ENCODE measurements around the gene OR2T29. TPM values are rescaled to one million over a fixed set of nuclear protein-coding genes. Genes with fewer than 3 reads are reported as not detected.

OR2T29 gene
- total and polyA plus RNA-seq, 2 experiments from 2014 or later: not detected

DNA sequence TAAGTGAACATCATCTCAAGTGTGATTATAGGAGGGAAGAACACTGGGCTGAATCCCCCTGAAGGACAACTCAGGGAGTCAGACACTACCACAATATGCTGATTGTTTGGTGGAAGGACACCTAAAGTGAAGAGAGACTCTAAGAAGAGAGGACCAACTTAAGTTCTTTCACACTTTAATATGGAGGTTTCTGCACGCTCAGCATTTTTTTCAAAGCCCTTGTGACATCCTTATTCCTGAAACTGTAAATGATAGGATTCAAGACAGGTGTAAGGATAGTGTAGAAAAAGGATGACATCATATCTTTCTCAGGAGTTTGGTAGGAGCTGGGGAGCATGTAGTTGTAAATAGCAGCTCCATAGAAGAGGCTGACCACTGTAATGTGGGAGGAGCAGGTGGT is 30.1 kb upstream of the OR2T29 start:
- H3K4me3 Mint-ChIP-seq: no peak overlapping the region
- H3K4me2 ChIP-seq: no peak overlapping the region
- no peak overlapping the region for H3K27ac Mint-ChIP-seq
- no peak overlapping the region for H3K27ac ChIP-seq (ENCODE audit: low read depth)
- DNase-seq (ENCODE audit: low spot score) (no peak), ATAC-seq (no peak)
- no peaks in the 10 kb centered on the region for H3K27me3 ChIP-seq (ENCODE audit: insufficient read depth)
- 0 out of 2 replicates have a peak, but pooled peaks cover 11% of the 10 kb centered on the region for H3K36me3 ChIP-seq (ENCODE audit: insufficient read depth)
- H3K79me2 ChIP-seq (replicated peaks; ENCODE audit: insufficient read depth): no peaks in the 10 kb centered on the region
- H3K4me1 Mint-ChIP-seq: no peaks in the 10 kb centered on the region
- H3F3A ChIP-seq (replicated peaks; ENCODE audit: low read depth): no peaks in the 10 kb centered on the region
- no peaks in the 10 kb centered on the region for H3K9me2 ChIP-seq (ENCODE audit: insufficient read depth)
- TF ChIP-seq, protein P1, sequence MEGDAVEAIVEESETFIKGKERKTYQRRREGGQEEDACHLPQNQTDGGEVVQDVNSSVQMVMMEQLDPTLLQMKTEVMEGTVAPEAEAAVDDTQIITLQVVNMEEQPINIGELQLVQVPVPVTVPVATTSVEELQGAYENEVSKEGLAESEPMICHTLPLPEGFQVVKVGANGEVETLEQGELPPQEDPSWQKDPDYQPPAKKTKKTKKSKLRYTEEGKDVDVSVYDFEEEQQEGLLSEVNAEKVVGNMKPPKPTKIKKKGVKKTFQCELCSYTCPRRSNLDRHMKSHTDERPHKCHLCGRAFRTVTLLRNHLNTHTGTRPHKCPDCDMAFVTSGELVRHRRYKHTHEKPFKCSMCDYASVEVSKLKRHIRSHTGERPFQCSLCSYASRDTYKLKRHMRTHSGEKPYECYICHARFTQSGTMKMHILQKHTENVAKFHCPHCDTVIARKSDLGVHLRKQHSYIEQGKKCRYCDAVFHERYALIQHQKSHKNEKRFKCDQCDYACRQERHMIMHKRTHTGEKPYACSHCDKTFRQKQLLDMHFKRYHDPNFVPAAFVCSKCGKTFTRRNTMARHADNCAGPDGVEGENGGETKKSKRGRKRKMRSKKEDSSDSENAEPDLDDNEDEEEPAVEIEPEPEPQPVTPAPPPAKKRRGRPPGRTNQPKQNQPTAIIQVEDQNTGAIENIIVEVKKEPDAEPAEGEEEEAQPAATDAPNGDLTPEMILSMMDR (conservative IDR thresholded peaks at IDR 0.05; ENCODE audit: low read depth in 2 of 2): no peak
- no peak for TF ChIP-seq POLR2AphosphoS5 (IDR thresholded peaks at IDR 0.05; ENCODE audit: low read depth)
- TF ChIP-seq, protein P2, sequence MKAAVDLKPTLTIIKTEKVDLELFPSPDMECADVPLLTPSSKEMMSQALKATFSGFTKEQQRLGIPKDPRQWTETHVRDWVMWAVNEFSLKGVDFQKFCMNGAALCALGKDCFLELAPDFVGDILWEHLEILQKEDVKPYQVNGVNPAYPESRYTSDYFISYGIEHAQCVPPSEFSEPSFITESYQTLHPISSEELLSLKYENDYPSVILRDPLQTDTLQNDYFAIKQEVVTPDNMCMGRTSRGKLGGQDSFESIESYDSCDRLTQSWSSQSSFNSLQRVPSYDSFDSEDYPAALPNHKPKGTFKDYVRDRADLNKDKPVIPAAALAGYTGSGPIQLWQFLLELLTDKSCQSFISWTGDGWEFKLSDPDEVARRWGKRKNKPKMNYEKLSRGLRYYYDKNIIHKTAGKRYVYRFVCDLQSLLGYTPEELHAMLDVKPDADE (IDR thresholded peaks at IDR 0.05): no peak
- TF ChIP-seq CREB1 (CRISPR knock-in tag; IDR thresholded peaks at IDR 0.05; ENCODE audit: low read depth): no peak
- TF ChIP-seq JUNB (IDR thresholded peaks at IDR 0.05; ENCODE audit: unreplicated experiment): no peak
- TF ChIP-seq STAT1 (IDR thresholded peaks at IDR 0.05; ENCODE audit: unreplicated experiment): no peak
- TF ChIP-seq EZH2phosphoT487 (IDR thresholded peaks at IDR 0.05; ENCODE audit: unreplicated experiment): no peak
- H3K9me3 Mint-ChIP-seq: peaks cover 86% of the 10 kb centered on the region
- no peaks in the 10 kb centered on the region for H4K20me1 ChIP-seq (replicated peaks; ENCODE audit: insufficient read depth)
- no peaks in the 10 kb centered on the region for H3K4me1 ChIP-seq (ENCODE audit: insufficient read depth)
- no peak overlapping the region for H3K4me3 ChIP-seq
- H3K27me3 Mint-ChIP-seq (ENCODE audit: insufficient read depth, low read depth, poor library complexity): peaks cover 4% of the 10 kb centered on the region
- no peak overlapping the region for H2AFZ ChIP-seq
- peaks cover 19% of the 10 kb centered on the region; the same call in 2 of the 3 replicates for H3K36me3 Mint-ChIP-seq (ENCODE audit: low read depth)

DNA sequence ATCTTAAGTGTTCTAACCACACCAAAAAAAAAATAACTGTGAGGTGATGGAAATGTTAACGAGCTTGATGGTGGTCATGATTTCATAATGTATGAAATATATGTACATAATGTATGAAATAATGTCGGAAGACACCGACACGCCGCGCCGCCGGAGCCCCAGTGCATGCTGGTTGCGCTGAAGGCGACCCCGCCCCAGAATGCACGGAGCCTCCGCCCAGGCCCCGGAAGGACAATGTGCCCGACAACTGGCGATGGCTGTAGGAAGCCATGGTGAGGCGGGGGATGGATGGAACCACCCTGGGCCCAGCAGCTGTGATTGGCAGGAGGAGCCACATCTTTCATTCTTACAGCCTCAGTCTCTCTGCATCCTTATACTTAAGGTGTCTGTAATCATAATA is 27.5 kb upstream of the OR2T29 start:
- no peak overlapping the region for H3K27ac Mint-ChIP-seq
- Histone ChIP-seq H3K4me2 (no peak overlapping the region), H2AFZ (no peak overlapping the region), H3F3A (replicated peaks; ENCODE audit: low read depth) (no peaks in the 10 kb centered on the region), H3K36me3 (ENCODE audit: insufficient read depth) (0 out of 2 replicates have a peak, but pooled peaks cover 11% of the 10 kb centered on the region), H3K9me2 (ENCODE audit: insufficient read depth) (no peaks in the 10 kb centered on the region), H4K20me1 (replicated peaks; ENCODE audit: insufficient read depth) (no peaks in the 10 kb centered on the region), H3K27ac (ENCODE audit: low read depth) (no peak overlapping the region), H3K4me3 (no peak overlapping the region), H3K27me3 (ENCODE audit: insufficient read depth) (no peaks in the 10 kb centered on the region), H3K4me1 (ENCODE audit: insufficient read depth) (no peaks in the 10 kb centered on the region), H3K79me2 (replicated peaks; ENCODE audit: insufficient read depth) (no peaks in the 10 kb centered on the region)
- H3K4me3 Mint-ChIP-seq: no peak overlapping the region
- H3K27me3 Mint-ChIP-seq (ENCODE audit: insufficient read depth, low read depth, poor library complexity): peaks cover 4% of the 10 kb centered on the region
- H3K9me3 Mint-ChIP-seq: peaks cover 87% of the 10 kb centered on the region
- no peaks in the 10 kb centered on the region for H3K4me1 Mint-ChIP-seq
- DNase-seq (ENCODE audit: low spot score) (no peak), ATAC-seq (no peak)
- H3K36me3 Mint-ChIP-seq (ENCODE audit: low read depth): peaks cover 21% of the 10 kb centered on the region; the same call in 2 of the 3 replicates
- TF ChIP-seq CREB1 (CRISPR knock-in tag; IDR thresholded peaks at IDR 0.05; ENCODE audit: low read depth) (no peak), ZNF114 (CRISPR knock-in tag; IDR thresholded peaks at IDR 0.05) (no peak)
- TF ChIP-seq, protein P2 (IDR thresholded peaks at IDR 0.05): no peak
- TF ChIP-seq, protein P3, sequence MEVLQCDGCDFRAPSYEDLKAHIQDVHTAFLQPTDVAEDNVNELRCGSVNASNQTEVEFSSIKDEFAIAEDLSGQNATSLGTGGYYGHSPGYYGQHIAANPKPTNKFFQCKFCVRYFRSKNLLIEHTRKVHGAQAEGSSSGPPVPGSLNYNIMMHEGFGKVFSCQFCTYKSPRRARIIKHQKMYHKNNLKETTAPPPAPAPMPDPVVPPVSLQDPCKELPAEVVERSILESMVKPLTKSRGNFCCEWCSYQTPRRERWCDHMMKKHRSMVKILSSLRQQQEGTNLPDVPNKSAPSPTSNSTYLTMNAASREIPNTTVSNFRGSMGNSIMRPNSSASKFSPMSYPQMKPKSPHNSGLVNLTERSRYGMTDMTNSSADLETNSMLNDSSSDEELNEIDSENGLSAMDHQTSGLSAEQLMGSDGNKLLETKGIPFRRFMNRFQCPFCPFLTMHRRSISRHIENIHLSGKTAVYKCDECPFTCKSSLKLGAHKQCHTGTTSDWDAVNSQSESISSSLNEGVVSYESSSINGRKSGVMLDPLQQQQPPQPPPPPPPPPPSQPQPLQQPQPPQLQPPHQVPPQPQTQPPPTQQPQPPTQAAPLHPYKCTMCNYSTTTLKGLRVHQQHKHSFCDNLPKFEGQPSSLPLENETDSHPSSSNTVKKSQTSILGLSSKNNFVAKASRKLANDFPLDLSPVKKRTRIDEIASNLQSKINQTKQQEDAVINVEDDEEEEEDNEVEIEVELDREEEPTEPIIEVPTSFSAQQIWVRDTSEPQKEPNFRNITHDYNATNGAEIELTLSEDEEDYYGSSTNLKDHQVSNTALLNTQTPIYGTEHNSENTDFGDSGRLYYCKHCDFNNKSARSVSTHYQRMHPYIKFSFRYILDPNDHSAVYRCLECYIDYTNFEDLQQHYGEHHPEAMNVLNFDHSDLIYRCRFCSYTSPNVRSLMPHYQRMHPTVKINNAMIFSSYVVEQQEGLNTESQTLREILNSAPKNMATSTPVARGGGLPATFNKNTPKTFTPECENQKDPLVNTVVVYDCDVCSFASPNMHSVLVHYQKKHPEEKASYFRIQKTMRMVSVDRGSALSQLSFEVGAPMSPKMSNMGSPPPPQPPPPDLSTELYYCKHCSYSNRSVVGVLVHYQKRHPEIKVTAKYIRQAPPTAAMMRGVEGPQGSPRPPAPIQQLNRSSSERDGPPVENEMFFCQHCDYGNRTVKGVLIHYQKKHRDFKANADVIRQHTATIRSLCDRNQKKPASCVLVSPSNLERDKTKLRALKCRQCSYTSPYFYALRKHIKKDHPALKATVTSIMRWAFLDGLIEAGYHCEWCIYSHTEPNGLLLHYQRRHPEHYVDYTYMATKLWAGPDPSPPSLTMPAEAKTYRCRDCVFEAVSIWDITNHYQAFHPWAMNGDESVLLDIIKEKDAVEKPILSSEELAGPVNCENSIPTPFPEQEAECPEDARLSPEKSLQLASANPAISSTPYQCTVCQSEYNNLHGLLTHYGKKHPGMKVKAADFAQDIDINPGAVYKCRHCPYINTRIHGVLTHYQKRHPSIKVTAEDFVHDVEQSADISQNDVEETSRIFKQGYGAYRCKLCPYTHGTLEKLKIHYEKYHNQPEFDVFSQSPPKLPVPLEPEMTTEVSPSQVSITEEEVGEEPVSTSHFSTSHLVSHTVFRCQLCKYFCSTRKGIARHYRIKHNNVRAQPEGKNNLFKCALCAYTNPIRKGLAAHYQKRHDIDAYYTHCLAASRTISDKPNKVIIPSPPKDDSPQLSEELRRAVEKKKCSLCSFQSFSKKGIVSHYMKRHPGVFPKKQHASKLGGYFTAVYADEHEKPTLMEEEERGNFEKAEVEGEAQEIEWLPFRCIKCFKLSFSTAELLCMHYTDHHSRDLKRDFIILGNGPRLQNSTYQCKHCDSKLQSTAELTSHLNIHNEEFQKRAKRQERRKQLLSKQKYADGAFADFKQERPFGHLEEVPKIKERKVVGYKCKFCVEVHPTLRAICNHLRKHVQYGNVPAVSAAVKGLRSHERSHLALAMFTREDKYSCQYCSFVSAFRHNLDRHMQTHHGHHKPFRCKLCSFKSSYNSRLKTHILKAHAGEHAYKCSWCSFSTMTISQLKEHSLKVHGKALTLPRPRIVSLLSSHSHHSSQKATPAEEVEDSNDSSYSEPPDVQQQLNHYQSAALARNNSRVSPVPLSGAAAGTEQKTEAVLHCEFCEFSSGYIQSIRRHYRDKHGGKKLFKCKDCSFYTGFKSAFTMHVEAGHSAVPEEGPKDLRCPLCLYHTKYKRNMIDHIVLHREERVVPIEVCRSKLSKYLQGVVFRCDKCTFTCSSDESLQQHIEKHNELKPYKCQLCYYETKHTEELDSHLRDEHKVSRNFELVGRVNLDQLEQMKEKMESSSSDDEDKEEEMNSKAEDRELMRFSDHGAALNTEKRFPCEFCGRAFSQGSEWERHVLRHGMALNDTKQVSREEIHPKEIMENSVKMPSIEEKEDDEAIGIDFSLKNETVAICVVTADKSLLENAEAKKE (CRISPR knock-in tag; IDR thresholded peaks at IDR 0.05): no peak
- TF ChIP-seq, protein P1 (conservative IDR thresholded peaks at IDR 0.05; ENCODE audit: low read depth in 2 of 2): no peak

All from GM23338 (cell line).